Astrocyte of the spinal cord (primary cell): ENCODE results near the gene FAM110A.
"Not testable (repeated sequence)": the region's sequence is repeated elsewhere in the genome, so short reads cannot be mapped to it uniquely, and the experiment has no call there.

Experiments used
- DNase-seq: peaks from one replicate; pipeline ENCODE4 v3.0.0; 2011; ENCODE audit warnings: low read depth, low spot score
- H3K4me3 ChIP-seq: 2 replicates; pipeline ENCODE4 v1.5.1; 2011; ENCODE audit warnings: low read depth, mild to moderate bottlenecking, low read length, moderate library complexity
- in situ Hi-C: cut with HindIII; loops from 2 replicates; pipeline ENCODE4 v1.10.0; 2017; ENCODE audit warnings: low sequenced_read_pairs
- TF ChIP-seq, protein P1 (sequence below): IDR thresholded peaks from 2 replicates; pipeline ENCODE4 v1.5.1; 2012; ENCODE audit warnings: low read depth, mild to moderate bottlenecking, low read length, inconsistent platforms

Gene FAM110A

GRCh38 chr20:833450-834150 is at the start of gene FAM110A:
FAM110A (plus strand) TSS chr20:833715; CDS start chr20:844805, 11,090 bp downstream.
- H3K4me3 ChIP-seq: peak within 1 kb of the TSS; percentile 76
- peak; percentile 95 for DNase-seq
- TF ChIP-seq, protein P1, sequence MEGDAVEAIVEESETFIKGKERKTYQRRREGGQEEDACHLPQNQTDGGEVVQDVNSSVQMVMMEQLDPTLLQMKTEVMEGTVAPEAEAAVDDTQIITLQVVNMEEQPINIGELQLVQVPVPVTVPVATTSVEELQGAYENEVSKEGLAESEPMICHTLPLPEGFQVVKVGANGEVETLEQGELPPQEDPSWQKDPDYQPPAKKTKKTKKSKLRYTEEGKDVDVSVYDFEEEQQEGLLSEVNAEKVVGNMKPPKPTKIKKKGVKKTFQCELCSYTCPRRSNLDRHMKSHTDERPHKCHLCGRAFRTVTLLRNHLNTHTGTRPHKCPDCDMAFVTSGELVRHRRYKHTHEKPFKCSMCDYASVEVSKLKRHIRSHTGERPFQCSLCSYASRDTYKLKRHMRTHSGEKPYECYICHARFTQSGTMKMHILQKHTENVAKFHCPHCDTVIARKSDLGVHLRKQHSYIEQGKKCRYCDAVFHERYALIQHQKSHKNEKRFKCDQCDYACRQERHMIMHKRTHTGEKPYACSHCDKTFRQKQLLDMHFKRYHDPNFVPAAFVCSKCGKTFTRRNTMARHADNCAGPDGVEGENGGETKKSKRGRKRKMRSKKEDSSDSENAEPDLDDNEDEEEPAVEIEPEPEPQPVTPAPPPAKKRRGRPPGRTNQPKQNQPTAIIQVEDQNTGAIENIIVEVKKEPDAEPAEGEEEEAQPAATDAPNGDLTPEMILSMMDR: no peak
- in situ Hi-C loops: no loop called here

- no peak overlapping the region for H3K4me3 ChIP-seq
- TF ChIP-seq, protein P1: no peak
- in situ Hi-C loops: no loop called here
- no peak for DNase-seq
These were observed 45.7 kb upstream of the FAM110A start for GRCh38 chr20:787825-788224.

DNA sequence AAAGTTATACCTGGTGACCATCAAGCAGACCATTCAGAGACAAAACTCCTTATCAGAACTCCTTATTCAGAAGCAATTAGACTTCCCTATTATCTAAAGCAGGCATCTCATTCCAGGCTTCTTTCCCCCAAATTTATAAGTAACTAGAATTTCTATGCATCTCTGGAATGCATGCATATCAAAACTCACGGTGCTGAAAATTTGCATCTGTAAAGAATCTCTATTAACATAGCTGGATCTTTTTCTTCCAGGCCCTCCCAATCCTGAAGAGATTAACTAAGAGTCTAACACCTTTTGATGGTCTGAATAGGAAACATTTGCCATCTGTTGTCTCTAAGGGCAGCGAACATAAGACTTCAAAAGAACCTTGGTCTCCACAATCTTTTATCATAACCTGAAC is 42.5 kb upstream of the FAM110A start:
- no peak for DNase-seq
- H3K4me3 ChIP-seq: no peak overlapping the region
- TF ChIP-seq, protein P1: no peak
- in situ Hi-C loops: no loop called here

- TF ChIP-seq, protein P1: no peak
- in situ Hi-C loops: no loop called here
These were observed 41.3 kb upstream of the FAM110A start for GRCh38 chr20:792248-792647.

DNA sequence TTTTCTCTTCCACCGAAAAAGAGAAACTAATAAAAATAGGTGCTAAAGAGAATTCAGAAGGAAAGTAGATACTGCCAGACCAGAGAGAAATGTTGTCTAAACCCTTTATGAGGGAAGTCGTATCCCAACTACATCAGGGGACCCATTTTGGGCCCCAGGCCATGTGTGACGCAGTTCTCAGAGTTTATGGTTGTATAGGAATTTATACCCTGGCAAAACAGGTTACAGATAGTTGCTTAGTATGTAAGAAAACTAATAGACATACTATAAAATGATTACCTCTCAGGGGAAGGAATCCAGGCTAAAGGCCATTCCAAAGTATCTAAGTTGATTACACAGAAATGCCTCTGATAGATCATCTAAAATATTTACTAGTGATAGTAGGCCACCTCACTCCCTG is 36.6 kb upstream of the FAM110A start:
- DNase-seq: no peak
- TF ChIP-seq, protein P1: no peak
- in situ Hi-C loops: no loop called here
- no peak overlapping the region for H3K4me3 ChIP-seq

More at GRCh38 chr20:792248-792647, 41.3 kb upstream of the FAM110A start:
- DNase-seq: no peak
- H3K4me3 ChIP-seq: no peak overlapping the region

DNA sequence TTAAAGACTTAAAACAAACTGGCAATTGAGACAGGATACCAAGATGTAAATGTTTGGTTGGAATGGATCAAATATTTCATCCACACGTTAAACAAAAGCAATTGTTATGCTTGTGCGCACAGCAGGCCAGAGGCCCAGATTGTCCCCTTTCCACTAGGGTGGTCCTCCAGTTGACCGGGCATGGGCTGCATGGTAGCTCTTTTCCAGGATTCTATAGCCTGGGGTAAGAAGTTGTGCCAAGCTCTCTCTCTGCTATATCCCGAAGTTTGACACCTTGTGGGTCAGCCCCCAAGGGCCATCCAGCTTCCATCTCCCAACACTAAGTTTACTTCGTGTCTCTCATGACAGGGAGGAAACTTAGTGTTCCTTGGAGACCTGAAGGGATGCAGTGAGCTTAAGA is 34.8 kb upstream of the FAM110A start:
- H3K4me3 ChIP-seq, in situ Hi-C loops, DNase-seq: not testable (repeated sequence)

DNA sequence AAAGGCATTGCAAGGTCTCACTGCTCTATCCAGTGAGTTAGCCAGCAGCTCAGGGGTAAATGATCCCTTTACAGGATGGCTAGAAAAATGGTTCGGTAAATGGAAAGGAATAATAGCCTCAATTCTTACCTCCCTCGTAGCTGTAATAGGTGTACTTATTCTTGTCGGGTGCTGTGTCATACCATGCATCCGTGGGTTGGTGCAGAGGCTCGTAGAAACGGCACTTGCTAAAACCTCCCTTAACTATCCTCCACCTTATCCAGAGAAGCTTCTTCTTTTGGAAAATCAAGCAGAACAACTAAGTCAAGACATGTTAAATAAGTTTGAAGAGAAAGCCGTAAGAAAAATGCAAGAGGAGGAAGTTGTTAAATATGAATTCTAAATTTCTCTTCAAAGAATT is 33.5 kb upstream of the FAM110A start:
- in situ Hi-C loops, DNase-seq, H3K4me3 ChIP-seq: not testable (repeated sequence)
